MM.1S (cell line): ENCODE measurements around the gene GDF7.
"Not testable (repeated sequence)": the region's sequence is repeated elsewhere in the genome, so short reads cannot be mapped to it uniquely, and the experiment has no call there.

Experiments used
- DNase-seq: peaks from one replicate; pipeline ENCODE4 v3.0.0-alpha.2; 2015
- H2AFZ ChIP-seq: fragments of 300-600 bp; sonication (generic); 2 replicates; pipeline ENCODE4 v1.6.0; 2016; ENCODE audit warnings: antibody characterized with exemption, low read length
- H3F3A ChIP-seq: fragments of 300-600 bp; sonication (generic); 2 replicates; pipeline ENCODE4 v1.6.1; 2016; ENCODE audit warnings: mild to moderate bottlenecking, antibody characterized with exemption, low read length, moderate library complexity, mixed read lengths; ENCODE audit not compliant: insufficient read depth
- H3K27ac ChIP-seq: fragments of 300-600 bp; sonication (generic); 2 replicates; pipeline ENCODE4 v1.5.1; 2016; ENCODE audit warnings: mild to moderate bottlenecking, low read length
- H3K27me3 ChIP-seq: fragments of 300-600 bp; sonication (generic); replicated peaks from 2 replicates; pipeline ENCODE4 v1.6.0; 2016; ENCODE audit warnings: low read length; ENCODE audit not compliant: insufficient read depth
- H3K36me3 ChIP-seq: fragments of 300-600 bp; sonication (generic); replicated peaks from 2 replicates; pipeline ENCODE4 v1.6.1; 2016; ENCODE audit warnings: mild to moderate bottlenecking, low read length, mixed read lengths; ENCODE audit not compliant: insufficient read depth
- H3K4me1 ChIP-seq: fragments of 300-600 bp; sonication (generic); 2 replicates; pipeline ENCODE4 v1.6.1; 2016; ENCODE audit warnings: low read length, mixed read lengths
- H3K4me2 ChIP-seq: fragments of 300-600 bp; sonication (generic); 2 replicates; pipeline ENCODE4 v1.6.0; 2016; ENCODE audit warnings: low read depth, low read length
- H3K4me3 ChIP-seq: fragments of 300-600 bp; sonication (generic); 2 replicates; pipeline ENCODE4 v1.5.1; 2016; ENCODE audit warnings: low read length, mixed read lengths
- H3K79me2 ChIP-seq: fragments of 300-600 bp; sonication (generic); 2 replicates; pipeline ENCODE4 v1.6.1; 2016; ENCODE audit warnings: mixed run types, low read length, mixed read lengths
- H3K9ac ChIP-seq: fragments of 300-600 bp; sonication (generic); 2 replicates; pipeline ENCODE4 v1.6.1; 2016; ENCODE audit warnings: low read length, mixed read lengths
- H3K9me2 ChIP-seq: fragments of 300-600 bp; sonication (generic); replicated peaks from 2 replicates; pipeline ENCODE4 v1.6.1; 2016; ENCODE audit warnings: mild to moderate bottlenecking, low read length, mixed read lengths; ENCODE audit not compliant: insufficient read depth
- H3K9me3 ChIP-seq: fragments of 300-600 bp; sonication (generic); replicated peaks from 2 replicates; pipeline ENCODE4 v1.6.1; 2016; ENCODE audit warnings: mild to moderate bottlenecking, low read length, mixed read lengths; ENCODE audit not compliant: insufficient read depth
- H4K20me1 ChIP-seq: fragments of 300-600 bp; sonication (generic); 2 replicates; pipeline ENCODE4 v1.6.1; 2016; ENCODE audit warnings: mild to moderate bottlenecking, low read length, moderate library complexity, mixed read lengths; ENCODE audit not compliant: insufficient read depth
- EZH2 ChIP-seq: fragments of 300-600 bp; sonication (generic); optimal IDR thresholded peaks from 2 replicates; pipeline ENCODE3; 2017; ENCODE audit warnings: low read depth, mild to moderate bottlenecking, antibody characterized with exemption, low read length, mixed read lengths
- EZH2phosphoT487 ChIP-seq: fragments of 300-600 bp; sonication (generic); IDR thresholded peaks from 2 replicates; pipeline ENCODE4 v1.6.1; 2018; ENCODE audit warnings: antibody characterized with exemption, low read length
- TF ChIP-seq, protein P1 (sequence below): fragments of 300-600 bp; sonication (generic); IDR thresholded peaks from 2 replicates; pipeline ENCODE4 v1.5.1; 2016; ENCODE audit warnings: antibody characterized with exemption, low read length, mixed read lengths

GDF7 gene

GRCh38 chr2:20706786-20707185 lies 39.8 kb downstream of the GDF7 start:
- H3K4me3 ChIP-seq: no peak overlapping the region
- H3K36me3 ChIP-seq: no peaks in the 10 kb centered on the region
- H3K4me2 ChIP-seq: no peak overlapping the region
- H3F3A ChIP-seq: no peaks in the 10 kb centered on the region
- H3K9me3 ChIP-seq: no peaks in the 10 kb centered on the region
- TF ChIP-seq EZH2phosphoT487 (no peak), EZH2 (no peak)
- TF ChIP-seq, protein P1, sequence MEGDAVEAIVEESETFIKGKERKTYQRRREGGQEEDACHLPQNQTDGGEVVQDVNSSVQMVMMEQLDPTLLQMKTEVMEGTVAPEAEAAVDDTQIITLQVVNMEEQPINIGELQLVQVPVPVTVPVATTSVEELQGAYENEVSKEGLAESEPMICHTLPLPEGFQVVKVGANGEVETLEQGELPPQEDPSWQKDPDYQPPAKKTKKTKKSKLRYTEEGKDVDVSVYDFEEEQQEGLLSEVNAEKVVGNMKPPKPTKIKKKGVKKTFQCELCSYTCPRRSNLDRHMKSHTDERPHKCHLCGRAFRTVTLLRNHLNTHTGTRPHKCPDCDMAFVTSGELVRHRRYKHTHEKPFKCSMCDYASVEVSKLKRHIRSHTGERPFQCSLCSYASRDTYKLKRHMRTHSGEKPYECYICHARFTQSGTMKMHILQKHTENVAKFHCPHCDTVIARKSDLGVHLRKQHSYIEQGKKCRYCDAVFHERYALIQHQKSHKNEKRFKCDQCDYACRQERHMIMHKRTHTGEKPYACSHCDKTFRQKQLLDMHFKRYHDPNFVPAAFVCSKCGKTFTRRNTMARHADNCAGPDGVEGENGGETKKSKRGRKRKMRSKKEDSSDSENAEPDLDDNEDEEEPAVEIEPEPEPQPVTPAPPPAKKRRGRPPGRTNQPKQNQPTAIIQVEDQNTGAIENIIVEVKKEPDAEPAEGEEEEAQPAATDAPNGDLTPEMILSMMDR: no peak
- H3K27me3 ChIP-seq: no peaks in the 10 kb centered on the region
- H3K4me1 ChIP-seq: no peaks in the 10 kb centered on the region
- no peak for DNase-seq
- H3K9ac ChIP-seq: no peak overlapping the region
- H2AFZ ChIP-seq: no peak overlapping the region
- H3K9me2 ChIP-seq: no peaks in the 10 kb centered on the region; the same call in 1 of the 2 replicates
- no peak overlapping the region for H3K27ac ChIP-seq
- 0 out of 2 replicates have a peak, but pooled peaks cover 4% of the 10 kb centered on the region for H3K79me2 ChIP-seq
- no peaks in the 10 kb centered on the region for H4K20me1 ChIP-seq

GRCh38 chr2:20707601-20708000 lies 40.7 kb downstream of the GDF7 start:
- H3K27ac ChIP-seq: no peak overlapping the region
- no peak for TF ChIP-seq EZH2
- TF ChIP-seq, protein P1: no peak
- no peak for TF ChIP-seq EZH2phosphoT487

GRCh38 chr2:20711641-20712040 lies 44.7 kb downstream of the GDF7 start:
- H3K36me3 ChIP-seq, DNase-seq, H3K27ac ChIP-seq, H3K4me2 ChIP-seq, H3K4me1 ChIP-seq, H3K27me3 ChIP-seq, H3K9me3 ChIP-seq, H4K20me1 ChIP-seq, H3F3A ChIP-seq, H3K9me2 ChIP-seq, H3K4me3 ChIP-seq, H2AFZ ChIP-seq, H3K9ac ChIP-seq, H3K79me2 ChIP-seq: not testable (repeated sequence)

More at GRCh38 chr2:20707601-20708000, 40.7 kb downstream of the GDF7 start:
- no peak for DNase-seq
- Histone ChIP-seq H3K27me3 (no peaks in the 10 kb centered on the region), H2AFZ (no peak overlapping the region), H3K4me3 (no peak overlapping the region), H3K36me3 (no peaks in the 10 kb centered on the region), H3K79me2 (0 out of 2 replicates have a peak, but pooled peaks cover 4% of the 10 kb centered on the region), H3K9me2 (no peaks in the 10 kb centered on the region; the same call in 1 of the 2 replicates), H3K4me2 (no peak overlapping the region), H3F3A (no peaks in the 10 kb centered on the region), H3K9ac (no peak overlapping the region), H3K9me3 (no peaks in the 10 kb centered on the region), H4K20me1 (no peaks in the 10 kb centered on the region), H3K4me1 (no peaks in the 10 kb centered on the region)

- H3K4me1 ChIP-seq, H3K9me2 ChIP-seq, H3K79me2 ChIP-seq, H3K4me2 ChIP-seq, H3K9me3 ChIP-seq, H3K9ac ChIP-seq, H3K27ac ChIP-seq, H2AFZ ChIP-seq, H3K27me3 ChIP-seq, H3K4me3 ChIP-seq, H4K20me1 ChIP-seq, DNase-seq, H3F3A ChIP-seq, H3K36me3 ChIP-seq: not testable (repeated sequence)
These were observed 46.6 kb downstream of the GDF7 start for GRCh38 chr2:20713585-20713984.

DNA sequence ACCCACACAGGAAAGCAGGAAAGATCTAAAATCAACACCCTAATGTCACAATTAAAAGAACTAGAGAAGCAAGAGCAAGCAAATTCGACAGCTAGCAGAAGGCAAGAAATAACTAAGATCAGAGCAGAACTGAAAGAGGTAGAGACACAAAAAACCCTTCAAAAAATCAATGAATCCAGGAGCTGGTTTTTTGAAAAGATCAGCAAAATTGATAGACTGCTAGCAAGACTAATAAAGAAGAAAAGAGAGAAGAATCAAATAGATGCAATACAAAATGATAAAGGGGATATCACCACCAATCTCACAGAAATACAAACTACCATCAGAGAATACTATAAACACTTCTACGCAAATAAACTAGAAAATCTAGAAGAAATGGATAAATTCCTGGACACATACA lies 47.5 kb downstream of the GDF7 start:
- H3K4me3 ChIP-seq, H3K9me2 ChIP-seq, H2AFZ ChIP-seq, H3K4me2 ChIP-seq, H3F3A ChIP-seq, H3K9me3 ChIP-seq, H4K20me1 ChIP-seq, H3K27ac ChIP-seq, H3K9ac ChIP-seq, H3K27me3 ChIP-seq, H3K79me2 ChIP-seq, H3K4me1 ChIP-seq, DNase-seq, H3K36me3 ChIP-seq: not testable (repeated sequence)

DNA sequence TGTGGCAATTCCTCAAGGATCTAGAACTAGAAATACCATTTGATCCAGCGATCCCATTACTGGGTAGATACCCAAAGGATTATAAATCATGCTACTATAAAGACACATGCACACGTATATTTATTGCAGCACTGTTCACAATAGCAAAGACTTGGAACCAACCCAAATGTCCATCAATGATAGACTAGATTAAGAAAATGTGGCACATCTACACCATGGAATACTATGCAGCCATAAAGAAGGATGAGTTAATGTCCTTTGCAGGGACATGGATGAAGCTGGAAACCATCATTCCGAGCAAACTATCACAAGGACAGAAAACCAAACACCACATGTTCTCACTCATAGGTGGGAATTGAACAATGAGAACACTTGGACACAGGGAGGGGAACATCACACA lies 49.2 kb downstream of the GDF7 start:
- not testable (repeated sequence) for H3K27ac ChIP-seq, H4K20me1 ChIP-seq, H3K9ac ChIP-seq, H3F3A ChIP-seq, H3K36me3 ChIP-seq, DNase-seq, H3K4me1 ChIP-seq, H2AFZ ChIP-seq, H3K27me3 ChIP-seq, H3K4me3 ChIP-seq, H3K4me2 ChIP-seq, H3K9me3 ChIP-seq, H3K79me2 ChIP-seq, H3K9me2 ChIP-seq
